AG08396 (cell line): ENCODE data around the gene VWA5A.
A peak's percentile ranks its signal among the peaks of the same experiment; 100 is the strongest.
"Not testable (repeated sequence)": the region's sequence is repeated elsewhere in the genome, so short reads cannot be mapped to it uniquely, and the experiment has no call there.

Source experiments
- DNase-seq: peaks from one replicate; pipeline ENCODE4 v3.0.0; 2012; ENCODE audit warnings: low spot score, mixed read lengths

The VWA5A gene

DNA sequence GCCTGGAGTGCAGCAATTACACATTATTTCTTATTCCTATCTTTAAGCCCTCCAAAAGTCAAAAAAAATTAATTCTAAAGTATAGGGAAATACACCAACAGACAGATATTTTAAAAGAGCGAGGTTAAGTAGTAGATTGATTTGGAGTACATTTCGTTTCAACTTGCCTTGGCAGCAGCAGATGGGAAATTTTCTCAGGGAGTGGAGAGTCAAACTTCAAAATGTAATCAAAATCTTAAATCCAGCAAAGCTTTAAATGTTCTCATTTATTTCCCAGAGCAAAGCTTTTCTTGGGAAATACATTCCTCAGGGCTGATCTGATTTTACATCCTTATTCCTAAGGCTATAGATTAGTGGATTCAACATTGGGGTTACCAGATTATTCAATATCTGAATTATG lies 21.9 kb upstream of the VWA5A start:
- DNase-seq: no peak

DNA sequence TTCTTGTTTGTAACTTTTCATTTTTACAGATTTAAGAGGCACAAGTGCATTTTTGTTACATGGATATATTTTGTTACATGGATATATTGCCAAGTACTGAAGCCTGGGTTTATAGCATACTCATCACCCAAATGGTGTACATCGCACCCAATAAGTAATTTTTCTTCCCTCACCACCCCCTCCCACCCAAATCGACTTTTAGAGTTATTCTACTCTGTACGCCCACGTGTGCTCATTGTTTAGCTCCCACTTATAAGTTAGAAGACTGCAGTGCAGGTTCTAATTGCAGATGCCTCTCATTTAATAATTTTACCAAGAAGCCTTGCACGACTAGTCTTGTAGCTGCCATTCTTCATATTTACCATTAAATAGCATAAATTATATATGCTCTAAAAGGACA lies 20.5 kb upstream of the VWA5A start:
- DNase-seq: no peak

- DNase-seq: no peak
Observed at GRCh38 chr11:124096364-124096763, 18.9 kb upstream of the VWA5A start.

DNA sequence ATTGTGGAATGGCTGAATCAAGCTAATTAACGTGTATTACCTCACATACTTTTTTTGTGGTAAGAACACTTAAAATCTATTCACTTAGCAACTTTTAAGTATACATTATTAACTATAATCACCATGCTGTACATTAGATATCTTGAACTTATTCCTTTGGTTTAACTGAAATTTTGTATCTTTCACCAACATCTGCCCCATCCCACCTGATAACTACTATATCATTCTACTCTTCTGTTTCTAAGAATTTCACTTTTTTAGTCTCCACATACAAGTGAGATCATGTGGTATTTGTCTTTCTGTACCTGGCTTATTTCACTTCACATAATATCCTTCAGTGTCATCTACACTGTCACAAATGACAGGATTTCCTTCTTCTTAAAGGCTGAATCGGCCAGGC lies 17.1 kb upstream of the VWA5A start:
- DNase-seq: no peak

- DNase-seq: no peak
Observed at GRCh38 chr11:124101737-124102136, 13.5 kb upstream of the VWA5A start.

DNA sequence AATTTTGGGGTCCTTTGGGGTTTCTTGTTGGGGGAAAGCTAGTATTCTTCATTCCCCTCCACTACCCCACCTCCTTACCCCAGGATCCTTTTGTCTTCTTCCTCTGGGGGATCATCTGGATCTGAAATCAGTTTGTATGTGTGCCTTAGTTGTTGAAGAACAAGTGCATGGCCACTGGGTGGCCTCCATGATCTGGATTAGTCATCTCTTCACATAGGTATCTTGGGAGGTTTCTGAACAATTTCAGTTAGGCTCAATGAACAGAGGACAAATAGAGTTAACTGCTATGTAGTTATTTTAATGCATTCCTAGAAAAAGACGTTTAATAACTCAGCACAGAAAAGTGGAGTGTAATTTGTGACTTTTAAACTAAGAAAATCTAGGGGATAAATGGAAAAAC lies 7.1 kb upstream of the VWA5A start:
- DNase-seq: no peak

- DNase-seq: no peak
Observed at GRCh38 chr11:124109377-124109776, 5.9 kb upstream of the VWA5A start.

DNA sequence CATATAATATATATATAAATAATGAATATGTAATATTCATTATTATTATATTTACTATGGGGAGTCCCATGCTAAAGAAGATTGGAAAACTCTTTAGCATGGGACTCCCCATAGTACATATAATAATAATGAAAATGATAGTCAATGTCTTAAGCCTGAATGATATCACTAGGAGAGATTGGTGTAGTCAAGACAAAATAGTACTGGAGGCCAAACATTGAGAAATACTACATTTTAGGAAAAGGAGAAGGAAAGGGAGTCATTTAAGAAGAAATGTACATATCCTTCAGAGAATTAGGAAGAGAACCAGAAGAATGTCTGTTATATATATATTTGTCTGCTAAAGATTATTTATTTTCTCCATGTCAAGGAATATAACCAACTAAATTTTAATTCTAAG lies 5.0 kb upstream of the VWA5A start:
- DNase-seq: no peak

- DNase-seq: peak; percentile 20
Observed at GRCh38 chr11:124113890-124114289, 1.4 kb upstream of the VWA5A start.

GRCh38 chr11:124115782-124116616 lies 749 bp downstream of the VWA5A start:
- DNase-seq: peak; percentile 26

DNA sequence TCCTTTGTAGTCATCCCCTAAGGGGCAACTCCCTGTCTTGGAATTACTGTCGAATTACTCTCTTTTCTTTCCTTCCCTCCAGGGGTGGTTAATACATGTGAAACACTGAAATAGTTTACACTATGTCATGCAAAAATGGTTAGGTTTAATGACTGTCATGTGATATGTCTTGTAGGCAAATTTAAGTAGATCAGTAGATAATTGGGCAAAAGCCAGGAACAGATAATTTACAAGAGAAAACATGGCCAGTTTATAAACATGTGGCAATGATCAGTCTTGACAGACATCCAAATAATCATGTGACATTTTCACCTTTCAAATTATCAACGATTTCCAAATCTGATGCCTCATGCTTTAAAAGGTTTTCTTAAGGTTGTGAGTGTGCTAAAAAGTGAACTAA lies 3.9 kb downstream of the VWA5A start:
- DNase-seq: no peak

DNA sequence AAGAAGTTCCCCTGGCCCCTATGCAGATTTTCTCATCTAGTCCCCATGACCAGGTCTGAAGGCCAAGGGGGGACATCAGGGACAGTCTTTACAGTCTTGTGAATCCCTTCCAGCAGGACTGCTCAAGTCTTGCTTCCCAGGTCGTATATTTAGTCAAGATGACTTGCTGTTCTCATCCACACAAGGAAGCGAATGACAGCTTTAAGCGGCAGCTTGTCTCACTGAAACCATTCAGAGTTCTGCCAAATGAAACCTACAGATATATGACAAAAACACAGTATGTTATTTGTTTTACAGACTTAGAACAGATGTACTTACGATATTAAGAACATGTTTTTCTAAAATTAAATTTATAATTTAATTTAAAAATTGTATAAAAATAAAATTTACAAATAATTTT lies 5.6 kb downstream of the VWA5A start:
- DNase-seq: no peak

DNA sequence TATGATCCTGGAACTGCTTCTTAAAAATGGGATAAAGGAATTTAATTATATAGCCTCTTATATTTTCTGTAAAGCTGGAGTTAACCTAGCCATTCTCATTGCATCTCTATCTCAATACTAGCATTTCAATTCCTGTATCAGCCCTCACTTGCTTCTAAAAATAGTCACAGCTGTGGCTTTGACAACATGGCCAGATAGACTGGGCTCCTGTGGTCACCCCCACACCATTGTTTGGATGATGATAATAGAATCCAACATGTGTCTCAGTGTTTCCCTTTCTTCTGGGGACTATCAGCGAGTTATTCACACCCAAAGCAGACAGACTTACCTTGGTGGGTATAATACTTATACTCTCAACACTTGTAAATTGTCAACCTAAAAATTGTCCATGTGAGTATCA lies 6.9 kb downstream of the VWA5A start:
- DNase-seq: no peak

GRCh38 chr11:124123622-124124021 lies 8.4 kb downstream of the VWA5A start:
- DNase-seq: no peak

DNA sequence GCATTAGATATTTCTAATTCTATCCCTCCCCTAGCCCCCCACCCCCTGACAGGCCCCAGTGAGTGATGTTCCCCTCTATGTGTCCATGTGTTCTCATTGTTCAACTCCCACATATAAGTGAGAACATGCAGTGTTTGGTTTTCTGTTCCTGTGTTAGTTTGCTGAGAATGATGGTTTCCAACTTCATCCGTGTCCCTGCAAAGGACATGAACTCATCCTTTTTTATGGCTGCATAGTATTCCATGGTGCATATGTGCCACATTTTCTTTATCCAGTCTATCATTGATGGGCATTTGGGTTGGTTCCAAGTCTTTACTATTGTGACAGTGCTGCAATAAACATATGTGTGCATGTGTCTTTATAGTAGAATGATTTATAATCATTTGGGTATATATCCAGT lies 11.9 kb downstream of the VWA5A start:
- DNase-seq: not testable (repeated sequence)

- DNase-seq: no peak
Observed at GRCh38 chr11:124143034-124143433, 27.8 kb downstream of the VWA5A start.

GRCh38 chr11:124147951-124148350 lies 32.7 kb downstream of the VWA5A start:
- DNase-seq: no peak

DNA sequence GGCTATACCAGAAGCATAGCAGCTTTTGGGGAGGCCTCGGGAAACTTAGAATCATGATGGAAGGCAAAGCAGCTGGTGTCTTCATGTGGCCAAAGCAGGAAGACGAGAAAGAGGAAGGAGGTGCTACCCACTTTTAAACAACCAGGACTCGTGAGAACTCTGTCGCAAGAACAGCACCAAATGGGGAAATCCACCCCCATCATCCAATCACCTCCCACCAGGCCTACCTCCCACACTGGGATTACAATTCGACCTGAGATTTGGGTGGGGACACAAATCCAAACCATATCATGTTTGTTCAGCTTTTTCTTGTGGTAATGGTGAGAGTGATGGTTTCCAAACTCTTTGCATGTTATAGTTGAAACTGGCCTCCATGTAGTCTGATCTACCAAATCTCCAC lies 35.4 kb downstream of the VWA5A start:
- no peak for DNase-seq

DNA sequence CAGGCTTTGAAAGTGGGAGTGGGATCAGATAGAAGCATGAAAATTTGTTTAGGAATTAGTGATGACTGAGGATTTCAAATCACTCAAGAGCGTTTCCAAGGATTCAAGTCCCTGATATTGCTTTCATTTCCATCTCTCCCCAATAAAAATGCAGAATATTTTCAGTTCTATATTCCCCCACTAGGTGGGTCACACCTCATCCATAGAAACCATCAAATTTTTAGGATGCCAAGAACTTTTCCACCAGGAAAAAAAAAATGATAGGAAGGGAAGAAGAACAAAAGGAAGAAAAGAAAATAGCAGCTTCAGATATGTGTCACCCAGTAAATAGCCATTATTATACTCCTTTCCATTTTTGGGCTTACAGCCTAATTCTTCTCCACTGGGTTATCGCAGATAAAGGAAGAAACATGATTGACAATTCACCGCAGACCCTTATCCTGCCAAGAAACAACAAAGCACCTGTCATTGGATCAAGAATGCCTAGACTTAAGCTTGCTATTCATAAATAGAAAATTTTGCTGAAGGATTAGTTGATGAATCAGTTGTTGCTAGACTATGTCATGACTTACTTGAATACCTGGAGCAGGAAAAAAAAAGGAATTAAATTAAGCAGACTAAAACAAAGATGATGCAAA lies 37.6 kb downstream of the VWA5A start:
- DNase-seq: no peak

DNA sequence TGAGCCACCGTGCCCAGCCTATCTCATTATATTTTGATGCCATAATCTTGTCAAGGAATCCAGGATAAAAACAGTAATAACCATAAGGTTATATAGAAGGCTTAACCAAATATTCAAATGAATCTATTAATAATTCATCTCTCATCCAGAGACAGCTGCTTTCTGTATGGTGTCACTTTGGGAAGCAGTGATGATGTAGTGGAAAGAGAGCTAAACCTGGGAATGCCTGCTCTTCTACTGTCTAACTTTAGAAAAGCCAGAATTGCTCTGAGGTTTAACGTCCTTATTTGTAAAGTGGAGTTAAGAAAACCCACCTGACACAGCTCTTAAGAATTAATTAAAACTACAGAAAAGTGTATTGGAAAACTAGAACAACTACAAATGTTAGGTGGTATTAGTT lies 38.6 kb downstream of the VWA5A start:
- DNase-seq: no peak

DNA sequence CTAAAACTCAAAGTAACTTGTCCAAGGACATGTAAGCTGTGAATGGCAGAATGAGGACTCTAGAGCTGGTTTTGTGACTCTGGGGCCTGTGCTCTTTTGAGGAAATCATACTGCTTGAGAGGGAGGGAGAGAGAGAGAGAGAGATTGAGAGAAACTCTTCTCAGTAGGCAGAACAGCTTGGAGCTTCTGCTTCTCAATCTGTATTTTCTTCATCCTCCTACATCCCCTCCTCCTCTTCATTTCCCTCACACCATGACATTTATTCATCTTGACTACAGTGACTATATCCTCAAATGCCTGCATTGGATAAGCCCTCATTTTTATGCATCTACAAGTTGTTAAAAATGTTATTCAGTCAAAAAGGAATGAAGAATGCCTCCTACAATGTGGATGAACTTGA lies 44.2 kb downstream of the VWA5A start:
- no peak for DNase-seq

DNA sequence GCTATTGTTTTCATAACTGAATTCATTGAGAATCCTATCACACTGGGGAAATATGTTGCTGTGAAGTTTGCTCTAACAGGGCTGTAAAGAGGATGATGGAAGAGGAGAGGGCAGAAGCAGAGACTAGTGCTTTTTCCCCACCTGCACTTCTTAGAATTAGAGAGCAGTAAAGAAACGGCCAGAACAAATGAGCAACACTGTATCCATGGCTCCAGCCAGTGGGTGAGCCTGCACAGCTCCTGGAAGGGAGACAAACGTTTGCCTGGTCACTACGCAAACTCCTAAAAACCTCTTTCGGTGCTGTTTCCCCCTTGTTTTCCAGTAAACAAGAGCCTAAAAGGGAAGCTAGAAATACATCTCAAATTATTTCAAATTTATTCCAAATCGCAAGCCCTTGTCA lies 45.7 kb downstream of the VWA5A start:
- no peak for DNase-seq

DNA sequence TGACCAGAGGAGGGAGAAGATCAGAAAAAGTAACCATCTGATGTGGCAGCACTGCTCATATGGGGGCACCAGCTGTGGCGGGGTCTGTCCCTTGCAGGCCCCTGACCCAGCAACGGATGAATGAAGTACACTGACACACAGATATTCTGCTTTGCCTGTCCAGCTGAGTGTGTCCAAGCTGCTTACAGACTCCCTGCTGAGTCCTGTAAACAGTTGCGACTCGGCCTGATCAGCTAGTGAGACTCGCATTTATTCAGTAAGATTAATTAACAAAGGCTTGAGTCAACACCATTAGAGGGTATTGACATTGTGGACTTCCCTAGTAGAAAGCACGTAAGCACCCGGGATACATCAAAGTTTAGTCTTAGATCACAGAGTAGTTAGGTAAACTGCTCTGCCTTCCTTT lies 52.6 kb downstream of the VWA5A start:
- DNase-seq: no peak

GRCh38 chr11:124168796-124169195 lies 53.5 kb downstream of the VWA5A start:
- no peak for DNase-seq
